ENCODE measurements around the gene PTOV1.

PTOV1 gene

GRCh38 chr19:49877020-49877878, 26.3 kb downstream of the PTOV1 start, which contains the start of the genes AKT1S1 and TBC1D17:
Gene AKT1S1 (minus strand): TSS chr19:49877355. CDS start chr19:49873295, 4,060 bp downstream.
Gene TBC1D17 (plus strand): TSS chr19:49877702. CDS start chr19:49877724, 22 bp downstream.
- DNase-seq = peak; percentile 99 to 100

GRCh38 chr19:49877879-49878743, 27.2 kb downstream of the PTOV1 start:
- peak; percentile 98 to 99 for DNase-seq

GRCh38 chr19:49878744-49879070, 27.7 kb downstream of the PTOV1 start:
- no peak for DNase-seq

GRCh38 chr19:49879243-49879963, 28.4 kb downstream of the PTOV1 start:
- no peak for DNase-seq

- no peak for DNase-seq
Observed at GRCh38 chr19:49880162-49880869, 29.4 kb downstream of the PTOV1 start.

GRCh38 chr19:49881186-49881585, 30.2 kb downstream of the PTOV1 start:
- DNase-seq = no peak

- no peak for DNase-seq
Observed at GRCh38 chr19:49881672-49882394, 30.9 kb downstream of the PTOV1 start.

- DNase-seq = no peak
Observed at GRCh38 chr19:49882643-49883042, 31.7 kb downstream of the PTOV1 start.

- no peak for DNase-seq
Observed at GRCh38 chr19:49883094-49883493, 32.1 kb downstream of the PTOV1 start.

- no peak for DNase-seq
Observed at GRCh38 chr19:49884109-49884508, 33.1 kb downstream of the PTOV1 start.

- DNase-seq = no peak
Observed at GRCh38 chr19:49884760-49885159, 33.8 kb downstream of the PTOV1 start.

GRCh38 chr19:49887037-49887664, 36.2 kb downstream of the PTOV1 start:
- no peak for DNase-seq

GRCh38 chr19:49887665-49888509, 36.9 kb downstream of the PTOV1 start:
- no peak for DNase-seq

GRCh38 chr19:49888510-49888824, 37.5 kb downstream of the PTOV1 start:
- no peak for DNase-seq

GRCh38 chr19:49889038-49889686, 38.2 kb downstream of the PTOV1 start:
- no peak for DNase-seq

- no peak for DNase-seq
Observed at GRCh38 chr19:49889687-49890348, 38.9 kb downstream of the PTOV1 start.

- no peak for DNase-seq
Observed at GRCh38 chr19:49890349-49891311, 39.7 kb downstream of the PTOV1 start.

GRCh38 chr19:49891393-49891792, 40.4 kb downstream of the PTOV1 start:
- no peak for DNase-seq

All from NCI-H446 (cell line).